ENCODE data around the gene LYPD6.

DNA sequence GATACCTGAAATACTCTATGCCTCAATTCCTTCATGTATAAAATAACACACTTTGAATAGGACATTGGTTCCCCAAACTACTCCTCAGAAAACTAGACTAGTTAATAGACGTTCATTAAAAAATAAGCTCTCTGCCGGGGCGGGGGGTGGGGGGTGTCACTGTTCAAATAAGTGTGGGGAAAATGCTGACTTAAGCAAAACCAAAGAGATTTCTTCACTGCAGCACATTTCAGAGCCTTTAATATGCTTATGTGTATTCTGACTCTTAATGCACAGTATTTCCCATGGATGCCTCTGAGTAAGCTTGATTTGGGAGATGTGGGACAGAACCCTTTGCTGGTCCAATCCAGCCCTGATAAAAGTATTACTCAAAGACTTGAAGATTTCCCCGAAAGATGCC lies 93.2 kb downstream of the LYPD6 start:
- TF ChIP-seq GATA3 (IDR thresholded peaks at IDR 0.05; ENCODE audit: low read depth, low read length) (no peak), GATA2 (IDR thresholded peaks at IDR 0.05; ENCODE audit: low read depth, low read length) (no peak)
